Fibroblast of peridontal ligament (primary cell): ENCODE results near the gene GPR21.

Experiments used
- DNase-seq: peaks from one replicate; pipeline ENCODE4 v3.0.0-alpha.2; 2010; ENCODE audit errors: extremely low read depth

Gene GPR21

GRCh38 chr9:123063896-123064295 is 30.4 kb downstream of the GPR21 start:
- no peak for DNase-seq

DNA sequence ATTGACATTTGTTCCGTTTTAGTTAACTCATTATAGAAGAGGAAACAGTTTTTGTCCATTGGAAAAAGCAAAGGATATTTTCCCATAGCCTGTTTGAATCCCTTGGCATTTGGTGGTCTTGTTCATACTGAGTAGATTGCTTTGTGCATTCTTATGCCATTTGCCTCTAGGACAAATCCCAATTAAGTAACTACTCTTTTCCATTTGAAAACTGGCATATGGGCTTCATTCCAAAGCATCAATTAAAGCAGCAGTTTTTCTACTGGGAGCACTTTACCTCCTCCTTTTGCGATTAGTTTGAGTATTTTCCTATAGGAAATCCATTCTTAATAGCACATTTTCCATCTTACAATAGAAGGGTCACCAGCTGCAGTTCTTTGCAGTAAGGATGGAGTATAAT is 31.2 kb downstream of the GPR21 start:
- DNase-seq = peak; percentile 37

- DNase-seq = no peak
Observed at GRCh38 chr9:123065196-123065595, 31.7 kb downstream of the GPR21 start.

DNA sequence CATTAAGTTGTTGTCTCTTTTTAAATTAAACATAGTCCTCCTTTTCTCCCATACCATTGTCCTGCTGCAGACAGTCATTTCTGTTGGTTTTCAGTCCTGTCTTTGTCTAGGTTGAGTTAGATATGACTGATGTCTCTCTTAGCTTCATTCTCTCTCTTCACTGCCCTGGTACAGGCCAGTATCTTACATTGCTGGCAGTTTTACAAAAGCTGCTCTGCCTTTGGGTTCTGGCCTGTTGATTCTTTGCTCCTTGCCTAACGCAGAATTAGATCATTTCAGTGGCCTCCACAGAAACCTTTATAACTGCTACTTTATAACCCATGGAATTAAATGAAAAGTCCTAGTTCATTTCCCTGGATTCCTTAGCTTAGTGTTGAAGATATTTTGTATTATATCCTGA is 33.7 kb downstream of the GPR21 start:
- DNase-seq = peak; percentile 40

DNA sequence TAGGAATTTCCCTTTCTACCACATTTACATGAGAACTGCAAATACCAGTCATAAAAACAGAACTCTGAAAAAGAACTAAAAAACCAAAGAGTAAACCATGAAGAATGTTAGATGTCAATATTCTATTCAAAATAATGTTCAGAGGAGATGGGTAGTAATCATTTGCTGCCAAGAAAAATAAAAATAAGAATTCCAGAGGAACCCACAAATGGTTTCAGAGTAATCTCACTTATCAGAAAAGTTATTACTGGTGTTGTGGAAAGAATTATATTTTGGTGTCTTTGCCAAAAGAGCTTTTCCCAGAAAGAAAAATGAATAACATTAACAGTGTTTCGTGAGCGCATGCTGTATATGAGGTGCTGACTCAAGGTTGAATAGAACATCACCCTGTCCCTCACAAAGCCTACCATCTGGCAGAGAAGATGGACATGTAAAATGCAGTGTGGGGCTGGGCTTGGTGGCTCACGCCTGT is 35.6 kb downstream of the GPR21 start:
- DNase-seq = peak; percentile 99

GRCh38 chr9:123070198-123070597 is 36.7 kb downstream of the GPR21 start:
- no peak for DNase-seq

GRCh38 chr9:123072407-123072995 is 39.0 kb downstream of the GPR21 start:
- no peak for DNase-seq

DNA sequence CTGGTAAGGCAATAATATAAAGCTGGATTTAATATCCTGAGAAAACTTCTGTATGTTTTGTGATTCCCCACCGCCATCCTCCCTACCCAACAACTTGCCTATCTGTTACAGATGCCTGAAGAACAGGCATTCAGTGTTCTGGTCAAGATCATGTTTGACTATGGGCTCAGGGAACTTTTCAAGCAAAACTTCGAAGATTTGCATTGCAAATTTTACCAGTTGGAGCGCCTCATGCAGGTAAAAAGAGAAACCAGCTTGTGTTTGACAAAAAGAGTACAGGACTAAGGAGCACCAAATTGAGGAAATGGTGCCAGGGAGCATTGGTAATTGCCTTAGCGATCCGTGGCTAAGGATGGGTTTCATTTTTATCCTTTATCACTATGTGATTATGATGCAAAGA is 40.0 kb downstream of the GPR21 start:
- DNase-seq = no peak

DNA sequence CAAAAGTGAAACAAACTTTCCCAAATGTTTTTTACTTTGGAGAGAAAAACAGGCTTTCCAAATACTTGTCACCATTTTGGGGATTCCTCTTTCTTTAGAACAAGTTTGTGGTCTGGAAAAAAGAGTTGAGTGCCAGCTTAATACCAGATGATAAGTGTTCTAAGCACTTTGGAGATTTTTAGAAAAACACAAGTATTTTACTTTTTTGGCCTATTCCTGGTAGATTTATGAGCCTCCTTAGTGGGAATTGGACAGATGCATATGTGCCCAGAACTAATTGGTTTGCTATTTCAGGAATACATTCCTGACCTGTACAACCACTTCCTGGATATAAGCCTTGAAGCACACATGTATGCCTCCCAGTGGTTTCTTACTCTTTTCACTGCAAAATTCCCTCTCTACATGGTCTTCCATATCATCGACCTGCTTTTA is 40.5 kb downstream of the GPR21 start:
- DNase-seq = peak; percentile 90

GRCh38 chr9:123074628-123075027 is 41.2 kb downstream of the GPR21 start:
- no peak for DNase-seq

GRCh38 chr9:123080444-123080843 is 47.0 kb downstream of the GPR21 start:
- DNase-seq = no peak

DNA sequence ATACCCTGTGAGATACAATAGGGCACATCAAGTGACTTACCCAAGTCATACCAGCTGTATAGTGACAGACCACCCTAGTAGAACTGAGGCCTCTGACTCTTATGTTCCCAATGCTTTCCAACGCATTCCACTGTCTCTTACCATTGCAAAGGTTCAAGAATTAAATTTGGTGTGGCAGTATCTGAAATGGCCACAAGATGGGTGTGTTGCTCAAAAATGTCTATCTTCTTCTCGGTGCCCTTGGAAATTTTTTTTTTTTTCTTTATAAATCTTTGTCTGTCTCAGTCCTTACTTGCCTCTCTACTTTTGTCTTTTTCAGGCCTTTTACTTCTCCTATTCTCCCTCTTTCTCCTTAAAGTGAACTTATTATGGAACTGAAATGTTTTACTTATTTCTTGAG is 48.4 kb downstream of the GPR21 start:
- peak; percentile 73 for DNase-seq

DNA sequence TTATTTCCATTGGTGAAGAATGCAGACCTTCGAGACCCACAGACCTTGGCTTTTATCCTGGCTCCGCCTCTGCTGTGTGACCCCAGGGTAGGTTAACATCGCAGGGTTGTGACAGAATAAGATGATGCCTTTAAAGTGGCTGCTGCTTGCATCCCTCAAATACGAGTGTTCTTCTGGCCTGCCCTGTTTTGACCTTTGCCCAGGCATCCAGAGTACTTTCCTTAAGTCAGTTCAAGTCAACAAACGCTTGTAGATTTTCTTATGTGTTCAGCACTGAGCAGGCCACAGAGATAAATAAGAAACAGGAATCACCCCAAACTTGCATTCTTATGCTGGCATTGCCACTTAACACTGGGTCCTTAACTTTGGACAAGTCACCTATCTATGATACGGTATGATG is 50.2 kb downstream of the GPR21 start:
- no peak for DNase-seq

- no peak for DNase-seq
Observed at GRCh38 chr9:123084256-123084655, 50.8 kb downstream of the GPR21 start.
